SK-N-MC (cell line): ENCODE data around the gene ZCCHC17.
A peak's percentile ranks its signal among the peaks of the same experiment; 100 is the strongest.

ENCODE experiments used
- EZH2 ChIP-seq: fragments of 200-600 bp; sonication (generic); IDR thresholded peaks from one replicate; pipeline ENCODE4 v1.6.1; 2017; ENCODE audit warnings: antibody characterized with exemption
- FOXP2 ChIP-seq: optimal IDR thresholded peaks from 2 replicates; pipeline ENCODE3; 2011; ENCODE audit warnings: mild to moderate bottlenecking, moderate library complexity; ENCODE audit not compliant: insufficient read depth; ENCODE audit errors: extremely low read length, control extremely low read depth
- POLR2AphosphoS5 ChIP-seq: IDR thresholded peaks from 2 replicates; pipeline ENCODE4 v1.6.1; 2012; ENCODE audit warnings: mild to moderate bottlenecking, low read depth, low read length, borderline replicate concordance

- TF ChIP-seq EZH2 (no peak), POLR2AphosphoS5 (peak; percentile 49), FOXP2 (no peak)
Observed at GRCh38 chr1:31373056-31373896, 76.4 kb downstream of the ZCCHC17 start, which contains the start of gene FABP3.
